ENCODE measurements around the gene RBM43.
"Not testable (repeated sequence)": the region's sequence is repeated elsewhere in the genome, so short reads cannot be mapped to it uniquely, and the experiment has no call there.

Gene RBM43

GRCh38 chr2:151261231-151261976, at the start of gene RBM43:
Gene RBM43 (minus strand): TSS chr2:151261863. CDS start chr2:151261727, 136 bp downstream.
- peak within 1 kb of the TSS; percentile 63 for H3K4me3 ChIP-seq (ENCODE audit: control insufficient read depth, low read depth, low read length)
- no peak for TF ChIP-seq CTCF (conservative IDR thresholded peaks at IDR 0.05; ENCODE audit: control insufficient read depth, insufficient read depth, low read depth, low read length)
- DNase-seq (ENCODE audit: low read depth), result peak; percentile 95

GRCh38 chr2:151310313-151310712, 48.6 kb upstream of the RBM43 start:
- H3K4me3 ChIP-seq (ENCODE audit: control insufficient read depth, low read depth, low read length); DNase-seq (ENCODE audit: low read depth): not testable (repeated sequence)

DNA sequence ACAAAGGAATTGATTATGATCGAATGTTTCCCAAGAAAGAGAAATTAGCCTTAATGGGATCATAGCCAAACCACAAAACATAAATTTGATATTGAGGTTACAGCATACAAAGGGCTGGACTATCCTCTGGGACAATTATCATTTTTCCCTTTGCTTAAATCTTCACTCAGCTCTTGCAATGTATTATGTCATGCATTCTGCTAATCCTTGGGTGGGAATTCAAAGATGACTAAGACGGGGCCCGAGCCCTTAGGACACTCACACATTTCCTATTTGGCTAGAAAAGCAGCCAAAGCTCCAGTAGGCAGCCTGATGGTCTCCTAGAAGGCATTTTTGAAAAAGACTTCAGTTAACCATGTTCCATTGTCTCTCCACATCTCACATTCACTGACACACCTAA, 45.0 kb upstream of the RBM43 start:
- TF ChIP-seq CTCF (conservative IDR thresholded peaks at IDR 0.05; ENCODE audit: control insufficient read depth, insufficient read depth, low read depth, low read length), result no peak
- no peak overlapping the region for H3K4me3 ChIP-seq (ENCODE audit: control insufficient read depth, low read depth, low read length)
- DNase-seq (ENCODE audit: low read depth), result peak; percentile 91

DNA sequence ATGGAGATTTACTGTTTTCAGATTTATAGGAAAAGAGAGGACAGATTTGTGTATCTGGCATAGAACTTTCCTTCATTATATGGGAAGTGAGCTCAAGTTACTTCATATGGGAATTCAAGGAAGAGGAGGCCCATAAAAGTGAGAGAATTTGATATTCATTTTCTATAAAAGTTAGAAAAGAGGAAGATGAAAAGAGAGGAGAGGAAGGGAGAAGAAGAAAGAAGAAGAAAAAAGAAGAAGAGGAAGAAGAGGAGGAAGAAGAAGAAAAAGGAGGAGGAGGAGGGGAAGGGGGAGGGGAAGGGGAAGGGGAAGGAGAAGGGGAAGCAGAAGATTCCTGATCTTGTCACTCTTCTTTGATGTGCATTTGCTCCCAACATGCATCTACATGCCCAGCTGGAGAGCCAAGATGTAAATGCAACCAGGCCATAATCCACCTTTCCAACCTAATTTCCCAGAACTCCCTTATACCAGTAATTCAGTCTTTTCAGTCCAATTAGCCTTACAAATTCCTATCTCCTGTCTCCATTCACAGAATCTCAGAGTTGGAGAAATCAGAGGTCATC, 43.5 kb upstream of the RBM43 start:
- no peak overlapping the region for H3K4me3 ChIP-seq (ENCODE audit: control insufficient read depth, low read depth, low read length)
- no peak for TF ChIP-seq CTCF (conservative IDR thresholded peaks at IDR 0.05; ENCODE audit: control insufficient read depth, insufficient read depth, low read depth, low read length)
- DNase-seq (ENCODE audit: low read depth), result no peak

DNA sequence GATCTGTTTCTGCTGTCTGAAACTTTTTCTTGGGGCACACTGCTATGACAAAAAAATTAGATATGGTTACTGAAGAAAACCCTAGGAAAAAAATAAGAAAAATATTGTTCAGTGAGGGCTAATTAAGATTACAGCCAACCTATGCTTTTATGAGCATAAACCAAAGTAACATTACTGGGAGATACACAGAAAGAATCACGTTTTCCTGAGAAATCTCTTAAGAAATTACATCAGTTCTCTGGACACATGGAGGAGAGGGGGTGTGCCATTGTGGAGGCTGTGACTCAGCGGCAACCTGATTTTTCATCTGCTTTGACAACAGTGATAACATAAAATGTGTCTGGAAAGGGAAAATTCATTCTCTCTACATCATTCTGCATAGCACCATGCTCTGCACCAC, 41.2 kb upstream of the RBM43 start:
- no peak overlapping the region for H3K4me3 ChIP-seq (ENCODE audit: control insufficient read depth, low read depth, low read length)
- no peak for TF ChIP-seq CTCF (conservative IDR thresholded peaks at IDR 0.05; ENCODE audit: control insufficient read depth, insufficient read depth, low read depth, low read length)
- peak; percentile 82 for DNase-seq (ENCODE audit: low read depth)

GRCh38 chr2:151302404-151302803, 40.7 kb upstream of the RBM43 start:
- no peak for DNase-seq (ENCODE audit: low read depth)
- no peak for TF ChIP-seq CTCF (conservative IDR thresholded peaks at IDR 0.05; ENCODE audit: control insufficient read depth, insufficient read depth, low read depth, low read length)
- H3K4me3 ChIP-seq (ENCODE audit: control insufficient read depth, low read depth, low read length), result no peak overlapping the region

DNA sequence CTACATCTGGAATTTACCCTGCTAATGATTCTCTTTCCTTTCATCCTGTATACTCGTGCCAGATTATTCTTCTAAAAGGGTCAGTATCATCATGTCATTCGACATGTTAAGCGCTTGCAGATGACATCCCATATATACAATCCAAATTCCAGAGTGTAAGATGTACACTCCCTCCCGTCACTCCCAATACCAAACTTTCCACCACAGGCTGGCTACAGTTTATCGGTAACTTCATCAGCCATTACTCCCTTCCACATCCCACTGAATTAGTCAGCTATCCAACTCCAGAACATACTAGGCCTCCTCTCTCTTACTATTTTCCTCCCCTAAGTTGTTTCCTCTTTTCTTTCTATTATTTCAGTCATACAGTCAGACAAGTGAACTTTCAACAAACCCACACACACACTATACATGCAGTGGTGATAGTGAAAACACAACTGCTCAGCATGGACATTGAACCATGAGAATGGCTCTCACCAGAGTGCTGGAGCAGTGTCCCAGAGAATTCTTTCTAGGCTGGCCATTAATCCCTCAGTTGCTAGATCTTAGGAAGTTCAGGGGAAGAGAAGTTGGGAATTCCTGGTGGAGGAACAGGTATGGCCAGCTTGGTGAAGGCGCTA, 38.4 kb upstream of the RBM43 start:
- DNase-seq (ENCODE audit: low read depth), result no peak
- no peak overlapping the region for H3K4me3 ChIP-seq (ENCODE audit: control insufficient read depth, low read depth, low read length)
- no peak for TF ChIP-seq CTCF (conservative IDR thresholded peaks at IDR 0.05; ENCODE audit: control insufficient read depth, insufficient read depth, low read depth, low read length)
